Astrocyte of the cerebellum (primary cell): ENCODE measurements around the gene MRC2.
A peak's percentile ranks its signal among the peaks of the same experiment; 100 is the strongest.

Source experiments
- DNase-seq: peaks from one replicate; pipeline ENCODE4 v3.0.0-alpha.2; 2011; ENCODE audit warnings: low read depth
- H3K4me3 ChIP-seq: 2 replicates; pipeline ENCODE4 v1.5.1; 2011; ENCODE audit warnings: mild to moderate bottlenecking, low read depth, low read length, moderate library complexity
- in situ Hi-C: cut with HindIII; loops from 2 replicates; pipeline ENCODE4 v1.10.0; 2017; ENCODE audit warnings: low sequenced_read_pairs
- TF ChIP-seq, protein P1 (sequence below): IDR thresholded peaks from 2 replicates; pipeline ENCODE4 v1.5.1; 2012; ENCODE audit warnings: low read length, low read depth, moderate library complexity, mild to moderate bottlenecking; ENCODE audit errors: missing control alignments

MRC2 gene

DNA sequence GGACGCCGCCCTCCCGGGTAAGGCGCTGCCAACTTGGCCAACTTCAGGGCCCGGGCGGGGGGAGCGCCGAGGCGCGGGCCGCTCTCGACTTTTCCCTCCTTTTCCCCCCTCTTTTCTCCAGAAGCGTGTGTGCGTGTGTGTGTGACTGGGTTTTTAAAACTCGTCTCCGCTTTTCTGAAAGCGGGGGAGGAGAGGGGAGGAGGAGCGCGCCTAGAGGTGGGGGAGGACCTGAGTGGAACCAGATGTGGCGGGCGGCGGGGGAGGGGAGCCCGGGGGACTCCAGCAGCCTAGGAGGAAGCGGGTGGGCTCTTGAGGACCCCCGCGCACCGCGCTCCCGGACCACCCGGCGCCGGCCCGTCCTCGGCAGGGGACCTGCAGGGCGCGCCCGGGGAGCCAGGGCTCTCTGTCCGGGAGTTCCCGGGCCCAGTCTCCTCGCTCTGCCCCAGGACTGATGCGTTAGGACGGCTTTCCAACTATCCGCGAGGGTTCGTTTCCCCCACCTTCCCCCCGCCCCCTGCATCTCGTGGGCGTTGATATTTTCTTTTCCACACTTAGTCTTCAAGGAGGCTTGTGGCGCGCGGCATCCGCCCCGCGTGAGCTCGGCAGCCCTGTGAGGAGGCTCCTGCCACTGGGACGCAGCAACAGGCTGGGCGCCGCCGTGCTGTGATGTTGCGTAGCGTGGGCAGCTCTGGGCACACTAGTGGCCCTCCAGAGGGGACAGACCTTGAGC, 599 bp downstream of the MRC2 start:
- DNase-seq, result no peak
- in situ Hi-C loops, result no loop called here
- peak overlapping the region; percentile 81 for H3K4me3 ChIP-seq
- TF ChIP-seq, protein P1, sequence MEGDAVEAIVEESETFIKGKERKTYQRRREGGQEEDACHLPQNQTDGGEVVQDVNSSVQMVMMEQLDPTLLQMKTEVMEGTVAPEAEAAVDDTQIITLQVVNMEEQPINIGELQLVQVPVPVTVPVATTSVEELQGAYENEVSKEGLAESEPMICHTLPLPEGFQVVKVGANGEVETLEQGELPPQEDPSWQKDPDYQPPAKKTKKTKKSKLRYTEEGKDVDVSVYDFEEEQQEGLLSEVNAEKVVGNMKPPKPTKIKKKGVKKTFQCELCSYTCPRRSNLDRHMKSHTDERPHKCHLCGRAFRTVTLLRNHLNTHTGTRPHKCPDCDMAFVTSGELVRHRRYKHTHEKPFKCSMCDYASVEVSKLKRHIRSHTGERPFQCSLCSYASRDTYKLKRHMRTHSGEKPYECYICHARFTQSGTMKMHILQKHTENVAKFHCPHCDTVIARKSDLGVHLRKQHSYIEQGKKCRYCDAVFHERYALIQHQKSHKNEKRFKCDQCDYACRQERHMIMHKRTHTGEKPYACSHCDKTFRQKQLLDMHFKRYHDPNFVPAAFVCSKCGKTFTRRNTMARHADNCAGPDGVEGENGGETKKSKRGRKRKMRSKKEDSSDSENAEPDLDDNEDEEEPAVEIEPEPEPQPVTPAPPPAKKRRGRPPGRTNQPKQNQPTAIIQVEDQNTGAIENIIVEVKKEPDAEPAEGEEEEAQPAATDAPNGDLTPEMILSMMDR, result peak; percentile 4

DNA sequence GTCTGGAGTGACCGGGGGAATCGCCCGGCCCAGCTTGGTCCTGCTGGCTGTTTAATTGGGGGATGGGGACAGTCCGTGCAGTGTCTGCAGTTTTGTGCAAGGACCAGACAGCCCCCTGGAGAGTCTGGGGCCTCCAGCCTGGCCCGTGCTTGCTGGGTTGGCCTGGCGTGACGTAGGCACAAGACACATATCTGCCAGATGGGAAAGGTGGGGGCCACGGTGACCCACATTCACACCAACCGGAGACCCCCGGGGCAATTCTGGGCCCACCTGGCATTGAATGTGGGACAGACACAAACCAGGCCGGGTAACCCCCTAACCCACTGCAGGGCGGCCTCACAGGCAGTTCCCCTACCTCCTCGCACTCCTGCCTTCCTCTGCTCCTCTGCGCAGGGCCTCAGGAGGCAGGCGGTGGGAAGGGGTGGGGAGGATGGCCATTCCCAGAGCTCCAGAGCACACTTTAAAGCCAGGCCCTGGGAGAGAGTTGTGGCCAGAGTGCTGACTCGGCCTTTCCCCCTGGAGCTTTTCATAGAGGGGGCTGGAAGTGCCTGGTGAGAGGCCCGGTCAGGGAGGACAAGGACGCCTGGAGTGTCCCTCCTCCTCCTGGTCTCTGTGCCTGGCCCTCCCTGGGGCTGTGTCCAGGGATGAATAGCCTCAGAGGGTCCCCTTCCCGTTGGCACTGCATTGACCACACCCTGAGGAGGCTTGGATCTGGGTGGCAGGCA, 1.5 kb downstream of the MRC2 start:
- no peak for DNase-seq
- in situ Hi-C loops, result no loop called here
- H3K4me3 ChIP-seq, result peak overlapping the region; percentile 81
- TF ChIP-seq, protein P1, result no peak

DNA sequence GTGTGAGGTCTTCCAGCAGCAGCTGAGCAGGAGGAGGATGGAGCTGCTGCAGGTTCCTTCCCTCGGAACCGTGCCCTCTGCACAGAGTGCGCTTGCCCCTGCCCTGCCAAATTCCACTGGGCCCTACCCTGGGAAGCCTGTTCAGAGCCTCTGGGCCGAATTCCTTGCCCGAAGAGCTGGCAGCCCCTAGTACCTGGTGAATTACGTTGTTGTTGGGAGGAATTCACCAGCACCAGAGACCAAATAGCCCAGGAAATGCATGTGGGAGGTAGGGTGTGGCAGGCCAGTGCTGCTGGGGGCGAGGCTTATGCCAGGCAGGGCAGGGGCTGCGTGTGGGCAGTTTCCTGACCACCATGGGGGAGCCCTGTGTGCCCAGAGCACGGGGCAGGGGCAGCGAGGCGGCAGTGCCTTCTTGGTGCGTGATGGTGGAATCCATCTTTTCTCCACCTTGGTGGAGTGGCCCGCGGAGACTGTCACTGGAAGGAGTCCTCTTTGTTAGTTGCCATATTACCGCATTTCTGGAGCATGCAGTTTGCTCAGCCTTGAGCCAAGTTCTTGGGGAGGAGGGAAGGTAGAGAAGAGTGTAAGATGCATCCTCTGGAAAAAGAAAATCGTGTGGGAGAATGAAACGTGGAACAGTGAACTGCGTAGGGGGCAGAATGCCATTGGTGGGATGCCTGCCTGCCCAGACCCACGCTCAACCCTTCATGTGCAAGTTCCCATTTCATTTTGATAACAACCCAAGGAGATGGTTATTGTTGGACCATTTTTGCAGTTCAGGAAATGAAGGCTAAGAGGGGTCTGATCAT, 2.3 kb downstream of the MRC2 start:
- TF ChIP-seq, protein P1, result no peak
- H3K4me3 ChIP-seq, result peak overlapping the region; percentile 81
- DNase-seq, result no peak
- in situ Hi-C loops, result no loop called here

DNA sequence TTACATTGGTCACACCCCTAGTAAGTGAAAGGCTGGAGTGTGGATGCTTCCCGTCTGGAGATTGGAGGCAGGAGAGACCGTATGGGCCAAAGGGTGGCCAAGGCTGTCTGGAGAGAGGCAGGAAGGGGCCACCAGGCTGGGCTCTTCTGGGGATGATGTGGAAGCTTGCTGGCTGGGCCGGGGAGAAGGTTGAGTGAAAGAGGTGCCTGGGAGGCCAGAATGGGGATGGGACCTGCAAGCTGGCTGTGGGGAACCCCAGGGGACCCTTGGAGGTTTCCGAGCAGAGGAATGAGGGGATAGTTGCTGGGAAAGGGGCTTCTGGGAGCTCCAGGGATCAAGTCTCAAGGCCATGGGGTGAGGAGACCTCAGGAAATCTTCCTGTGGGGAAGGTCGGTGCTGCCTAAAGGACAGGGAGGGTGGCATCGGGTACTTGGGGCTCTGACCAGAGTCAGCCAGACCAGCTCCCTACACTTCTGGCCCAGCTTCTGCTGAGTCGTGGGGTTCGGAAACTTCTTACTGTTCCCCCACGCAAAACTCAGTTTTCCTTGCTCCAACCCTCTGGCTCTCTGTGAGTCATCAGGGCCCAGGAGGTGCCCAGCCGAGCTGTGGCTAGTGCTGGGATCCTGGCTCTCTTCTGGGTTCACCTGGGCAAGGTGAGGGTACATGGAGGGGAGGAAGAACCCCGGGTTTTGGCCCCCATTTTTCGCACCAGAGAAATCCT, 3.1 kb downstream of the MRC2 start:
- peak overlapping the region; percentile 81 for H3K4me3 ChIP-seq
- TF ChIP-seq, protein P1, result no peak
- in situ Hi-C loops, result no loop called here
- no peak for DNase-seq

DNA sequence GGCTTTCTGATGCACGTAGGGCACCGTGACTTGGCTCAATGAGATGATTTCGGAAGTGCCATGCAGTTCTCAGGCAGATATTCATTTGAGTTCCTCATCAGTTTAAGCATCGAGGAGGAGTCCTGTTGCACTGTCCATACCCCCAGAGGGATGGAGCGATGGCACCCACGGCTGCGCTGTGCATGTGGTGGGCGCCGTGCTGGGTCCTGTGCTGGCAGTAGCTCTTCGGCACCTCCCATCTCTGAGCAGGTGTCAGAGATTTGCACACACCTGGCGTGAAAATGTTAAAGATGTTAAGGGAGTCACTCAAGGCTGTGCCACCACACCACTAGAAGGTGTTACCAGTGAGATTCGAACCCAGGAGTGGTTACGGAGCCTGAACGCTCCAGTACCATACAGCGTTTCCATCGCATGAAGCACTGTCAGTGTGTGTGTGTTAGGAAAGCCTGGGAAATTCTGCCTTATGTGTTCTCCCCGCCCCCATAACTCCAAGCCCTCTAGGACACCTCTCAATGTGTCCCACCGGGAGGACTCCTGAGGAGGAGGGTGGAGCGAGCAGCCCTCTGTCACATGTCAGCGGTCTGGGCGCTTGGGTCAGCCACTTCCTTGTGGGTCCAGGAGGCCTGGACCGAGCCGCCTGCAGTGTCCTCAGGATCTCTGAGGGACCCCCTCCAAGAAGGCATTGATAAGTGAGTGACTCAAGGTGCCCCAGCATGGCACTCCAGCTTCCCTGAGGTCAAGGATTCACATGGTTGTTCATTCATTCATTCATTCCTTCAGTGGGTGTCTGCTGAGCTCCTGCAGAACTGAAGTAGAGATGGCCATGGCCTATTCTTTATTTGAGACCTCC, 3.8 kb downstream of the MRC2 start:
- no peak for DNase-seq
- H3K4me3 ChIP-seq, result no peak overlapping the region
- in situ Hi-C loops, result no loop called here
- TF ChIP-seq, protein P1, result no peak
